HG03469 (cell line): ENCODE results near the gene GPR21.

Source experiments
- ATAC-seq: cut with Tn5 transposase; IDR thresholded peaks from one replicate; pipeline ENCODE4 v1.9.1; 2021; ENCODE audit warnings: mild to moderate bottlenecking, moderate library complexity, moderate number of reproducible peaks; ENCODE audit not compliant: unreplicated experiment

GPR21 gene

DNA sequence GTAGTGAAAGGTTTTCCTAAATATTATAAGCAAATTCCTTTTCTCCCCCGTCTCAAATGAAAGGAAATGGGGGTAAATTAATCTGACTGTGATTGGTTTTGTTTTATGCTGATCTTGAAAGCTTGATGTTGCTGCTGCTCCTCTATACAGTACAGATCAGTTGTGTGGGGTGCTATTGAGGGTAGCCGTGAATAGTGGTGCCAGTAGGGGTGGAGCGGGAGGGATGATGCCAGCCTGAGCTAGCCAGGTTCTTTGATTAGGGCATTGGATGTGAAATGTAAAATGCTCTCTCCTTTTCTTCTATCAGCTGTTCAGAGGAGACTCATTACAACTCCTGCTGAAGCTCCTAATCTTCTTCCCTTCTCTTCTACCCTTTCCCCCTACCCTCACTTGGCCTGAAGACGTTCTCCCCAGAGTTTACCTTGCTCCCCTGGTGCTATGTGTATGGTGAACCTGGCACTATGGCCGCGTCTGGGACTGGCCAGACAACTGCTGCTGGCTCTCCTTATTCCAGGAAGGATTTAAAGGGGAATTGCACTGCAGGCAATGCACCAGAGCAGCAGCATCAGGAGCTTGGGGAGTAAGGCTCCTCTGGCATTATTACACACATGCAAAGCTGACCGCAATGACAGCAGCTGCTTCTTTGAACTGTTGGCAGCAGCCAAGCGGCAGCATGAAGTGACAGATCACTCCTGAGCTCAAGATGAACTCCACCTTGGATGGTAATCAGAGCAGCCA is 566 bp downstream of the GPR21 start:
- no peak for ATAC-seq

DNA sequence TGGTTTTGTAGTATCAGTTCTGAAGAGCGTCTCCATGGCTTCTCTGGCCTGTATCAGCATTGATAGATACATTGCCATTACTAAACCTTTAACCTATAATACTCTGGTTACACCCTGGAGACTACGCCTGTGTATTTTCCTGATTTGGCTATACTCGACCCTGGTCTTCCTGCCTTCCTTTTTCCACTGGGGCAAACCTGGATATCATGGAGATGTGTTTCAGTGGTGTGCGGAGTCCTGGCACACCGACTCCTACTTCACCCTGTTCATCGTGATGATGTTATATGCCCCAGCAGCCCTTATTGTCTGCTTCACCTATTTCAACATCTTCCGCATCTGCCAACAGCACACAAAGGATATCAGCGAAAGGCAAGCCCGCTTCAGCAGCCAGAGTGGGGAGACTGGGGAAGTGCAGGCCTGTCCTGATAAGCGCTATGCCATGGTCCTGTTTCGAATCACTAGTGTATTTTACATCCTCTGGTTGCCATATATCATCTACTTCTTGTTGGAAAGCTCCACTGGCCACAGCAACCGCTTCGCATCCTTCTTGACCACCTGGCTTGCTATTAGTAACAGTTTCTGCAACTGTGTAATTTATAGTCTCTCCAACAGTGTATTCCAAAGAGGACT is 1.5 kb downstream of the GPR21 start:
- ATAC-seq: no peak

DNA sequence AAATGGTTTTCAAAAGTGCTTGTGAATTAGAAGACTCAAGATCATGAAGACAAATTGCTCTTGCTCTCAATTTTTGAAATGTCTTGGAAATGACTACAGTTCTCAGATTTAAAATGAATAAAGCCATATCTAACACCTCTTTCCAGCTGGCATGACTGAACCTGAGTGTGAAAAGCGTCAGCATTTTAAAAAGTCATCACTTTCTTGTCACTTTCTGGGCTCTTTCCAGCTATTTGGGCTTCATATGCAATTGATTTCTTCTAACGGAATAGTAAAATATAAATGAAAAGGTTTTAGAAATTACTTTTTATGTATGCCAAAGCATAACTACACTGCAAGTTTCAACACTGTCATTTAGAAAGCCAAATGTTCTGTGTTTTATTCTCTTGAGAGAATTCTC is 2.3 kb downstream of the GPR21 start:
- no peak for ATAC-seq

DNA sequence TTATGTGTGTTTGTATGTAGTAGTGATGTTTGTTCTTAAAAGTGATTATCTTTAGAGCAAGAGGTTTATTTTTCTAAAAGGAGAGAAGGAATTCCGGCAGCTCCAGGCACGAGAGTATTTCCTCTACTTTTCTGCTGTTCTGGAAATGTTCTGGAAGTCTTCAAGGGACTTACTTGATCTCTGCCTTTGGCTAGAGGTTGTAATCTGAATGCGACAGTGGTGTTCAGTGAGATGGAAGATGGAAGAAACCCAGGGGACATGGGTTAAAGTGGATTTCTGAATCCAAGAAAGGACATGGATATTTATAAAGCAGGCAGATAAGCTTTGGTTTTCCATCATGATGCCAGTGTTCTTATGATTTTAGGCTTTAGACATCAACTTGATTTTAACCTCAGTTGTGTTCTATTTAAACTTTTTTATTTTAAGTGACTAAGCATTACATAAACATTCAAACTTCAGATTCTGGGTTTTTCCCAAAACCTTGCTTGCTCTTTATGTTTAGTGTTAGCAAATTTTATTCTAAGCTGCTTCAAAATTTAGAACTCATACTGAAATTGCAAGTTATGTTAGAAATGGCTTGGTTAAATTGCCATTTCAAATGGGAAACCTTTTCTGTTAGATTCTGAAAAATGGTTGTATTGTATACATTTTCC is 3.6 kb downstream of the GPR21 start:
- ATAC-seq: no peak

DNA sequence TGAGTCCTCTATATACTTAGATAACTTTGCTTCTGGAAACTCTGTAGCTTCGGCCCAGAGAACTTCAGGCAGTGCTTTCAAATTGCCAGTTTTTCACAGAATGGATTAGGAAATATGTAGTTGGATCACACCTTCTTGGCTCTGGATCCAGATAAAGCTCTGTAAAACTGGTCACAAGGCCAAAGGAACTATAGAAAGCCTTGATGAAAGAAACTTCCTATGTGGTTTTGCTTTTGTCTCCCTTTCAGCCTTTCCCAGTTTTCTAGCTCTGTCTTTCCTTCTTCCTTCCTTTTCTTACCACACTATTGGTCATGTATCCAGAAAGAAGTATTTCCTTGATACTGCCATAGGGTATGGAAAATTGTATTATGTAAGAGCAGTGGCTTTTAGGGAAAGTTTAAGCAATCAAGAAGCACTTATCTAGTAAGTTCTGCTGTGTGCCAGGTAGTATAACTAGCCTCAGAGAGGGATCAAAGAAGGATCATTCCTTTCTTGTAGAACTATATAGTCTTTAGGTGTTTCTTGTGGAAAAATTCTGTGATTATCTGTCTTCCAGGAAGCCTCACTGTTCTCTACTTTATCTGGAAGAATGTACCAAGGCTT is 6.3 kb downstream of the GPR21 start:
- no peak for ATAC-seq

DNA sequence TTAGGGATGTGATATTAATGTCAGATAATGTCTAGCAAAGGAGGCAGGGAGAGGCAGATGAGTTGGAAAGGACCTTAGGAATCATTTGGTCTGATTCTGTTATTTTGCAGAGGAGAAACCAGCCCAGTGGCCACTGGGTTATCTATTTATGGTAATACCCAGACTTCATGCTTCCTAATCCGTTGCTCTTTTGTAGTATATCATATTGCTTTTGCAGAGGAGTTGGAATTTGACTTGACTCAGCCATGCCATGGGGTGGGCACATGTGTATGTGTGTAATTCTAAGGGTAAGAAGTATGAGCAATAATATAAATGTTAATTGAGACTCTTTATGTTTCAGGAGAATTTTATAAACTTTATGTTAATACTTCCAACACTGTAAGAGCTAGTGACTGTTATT is 7.3 kb downstream of the GPR21 start:
- no peak for ATAC-seq

DNA sequence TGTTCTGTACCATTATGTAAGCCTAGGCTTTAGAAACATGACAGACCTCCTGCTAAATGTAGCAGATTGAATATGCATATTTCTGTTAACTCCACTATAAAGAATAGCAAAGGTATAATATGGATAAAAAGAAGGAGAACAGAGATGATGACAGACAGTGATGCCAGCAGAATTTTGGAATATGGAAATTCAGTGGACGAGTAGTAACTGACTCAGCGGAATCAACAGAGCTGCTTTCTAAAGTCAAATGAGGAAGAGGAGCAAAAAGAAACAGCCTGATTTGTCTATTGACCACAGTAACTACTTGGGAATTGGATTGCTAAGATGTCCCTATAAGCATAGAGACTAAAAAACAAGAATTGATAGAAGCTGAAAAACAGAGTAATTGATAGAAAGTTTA is 8.0 kb downstream of the GPR21 start:
- ATAC-seq: no peak

DNA sequence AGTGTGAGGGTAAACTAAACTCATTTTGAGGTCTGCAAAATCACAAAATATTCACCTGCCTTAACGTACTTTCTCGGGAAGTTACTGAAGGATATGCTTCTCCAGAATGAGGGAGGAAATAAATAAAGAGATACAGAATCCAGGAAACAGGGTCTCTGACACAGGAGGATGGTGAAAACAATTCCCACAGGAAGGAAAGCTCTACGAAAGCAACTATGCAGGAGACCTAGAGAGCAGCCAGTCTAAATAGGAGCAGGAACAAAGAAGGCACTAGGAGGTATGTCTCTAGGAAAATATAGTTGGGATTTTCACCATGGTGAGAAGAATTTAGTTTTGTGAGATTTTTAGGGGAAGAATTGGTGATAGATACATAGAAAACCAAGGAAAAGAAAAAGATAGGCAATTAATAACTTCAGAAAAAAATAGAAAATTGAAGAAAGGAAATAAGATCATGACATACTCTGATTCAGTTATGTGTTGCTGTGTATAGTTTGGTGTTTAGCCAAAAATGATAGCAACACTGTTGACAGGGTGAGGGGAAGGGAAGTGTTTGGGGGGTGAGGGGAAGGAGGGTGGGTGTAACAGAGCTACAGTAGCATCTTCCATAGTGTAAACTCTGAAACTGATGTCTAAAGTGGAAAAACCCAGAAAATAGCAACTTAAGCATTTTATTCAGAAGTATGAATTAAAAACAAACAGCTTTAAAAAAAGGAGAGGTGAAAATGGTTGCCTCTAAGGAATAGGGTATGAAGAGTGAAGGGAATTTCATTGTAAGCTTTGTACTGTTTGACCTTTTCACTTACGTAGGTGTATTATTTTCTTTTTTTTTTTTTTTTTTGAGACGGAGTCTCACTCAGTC is 9.8 kb downstream of the GPR21 start:
- ATAC-seq: no peak

DNA sequence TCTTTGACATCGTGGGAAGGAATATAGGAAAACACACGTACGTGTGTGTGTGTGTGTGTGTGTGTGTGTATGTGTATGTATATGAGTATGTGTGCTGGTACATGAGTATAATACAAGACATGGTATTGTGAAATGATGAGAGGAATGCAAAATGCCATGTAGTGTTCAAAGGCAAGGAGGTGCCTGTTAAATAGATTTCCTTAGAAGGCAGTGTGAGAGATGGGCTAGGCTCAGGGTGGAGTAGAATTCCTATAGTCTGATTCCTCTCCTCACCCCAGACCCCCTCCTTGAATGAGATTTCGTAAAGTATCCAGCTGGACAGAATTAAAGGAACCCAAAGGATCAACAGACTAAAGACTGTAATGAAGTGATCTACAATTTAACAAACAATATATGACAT is 11.1 kb downstream of the GPR21 start:
- no peak for ATAC-seq

DNA sequence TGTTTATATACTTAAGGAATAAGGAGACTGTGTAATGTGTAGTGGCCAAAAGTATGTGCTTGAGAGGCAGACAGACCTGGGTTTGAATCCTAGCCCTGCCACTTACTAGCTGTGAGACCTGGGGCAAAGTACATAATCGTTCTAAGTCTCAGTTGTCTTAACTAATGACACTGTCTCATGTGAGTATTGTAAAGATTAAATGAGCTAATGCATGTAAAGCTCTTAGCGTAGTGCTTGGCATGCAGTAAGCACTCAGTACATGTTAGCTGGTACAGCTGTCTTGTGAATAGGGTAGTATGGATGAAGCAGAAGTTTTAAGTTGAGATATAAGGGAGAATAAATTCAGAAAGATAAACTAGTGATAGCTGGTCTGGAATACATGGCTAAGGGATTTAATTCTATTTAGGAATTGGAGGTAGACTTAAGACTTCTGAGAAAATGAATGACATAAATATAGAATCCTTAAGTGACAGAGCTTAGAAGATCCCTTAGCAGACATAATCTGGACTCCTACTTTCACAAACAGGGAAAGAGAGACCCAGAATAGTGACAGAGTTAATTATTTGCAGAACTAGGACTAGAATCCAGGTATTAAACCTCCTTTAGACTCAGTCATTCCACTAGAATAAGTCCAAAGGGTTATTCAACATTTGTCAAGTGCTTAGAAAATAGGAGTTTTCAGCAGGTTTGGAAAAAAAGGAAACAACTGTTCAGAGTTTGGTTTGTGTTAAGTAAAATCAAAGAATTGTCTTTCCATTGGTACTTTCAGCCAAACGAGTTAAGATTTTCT is 13.1 kb downstream of the GPR21 start:
- no peak for ATAC-seq

DNA sequence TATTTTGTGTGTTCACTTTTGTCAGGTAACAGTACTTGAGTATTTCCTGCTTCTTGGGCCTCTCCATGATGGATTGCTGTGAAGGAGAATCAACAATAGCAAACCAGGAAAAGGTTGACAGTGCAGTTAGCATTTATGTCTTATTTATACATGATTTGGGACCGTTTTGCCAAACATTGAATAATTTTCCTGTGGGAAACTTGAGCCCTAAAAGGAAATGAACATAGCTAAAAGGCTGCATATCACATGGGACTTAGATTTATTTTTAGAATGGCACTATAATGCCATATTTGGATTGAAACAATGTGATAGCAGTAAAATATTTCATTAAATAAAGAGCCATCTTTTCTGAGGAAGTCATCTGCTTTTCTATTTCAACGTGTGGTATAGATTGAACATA is 15.3 kb downstream of the GPR21 start:
- no peak for ATAC-seq

DNA sequence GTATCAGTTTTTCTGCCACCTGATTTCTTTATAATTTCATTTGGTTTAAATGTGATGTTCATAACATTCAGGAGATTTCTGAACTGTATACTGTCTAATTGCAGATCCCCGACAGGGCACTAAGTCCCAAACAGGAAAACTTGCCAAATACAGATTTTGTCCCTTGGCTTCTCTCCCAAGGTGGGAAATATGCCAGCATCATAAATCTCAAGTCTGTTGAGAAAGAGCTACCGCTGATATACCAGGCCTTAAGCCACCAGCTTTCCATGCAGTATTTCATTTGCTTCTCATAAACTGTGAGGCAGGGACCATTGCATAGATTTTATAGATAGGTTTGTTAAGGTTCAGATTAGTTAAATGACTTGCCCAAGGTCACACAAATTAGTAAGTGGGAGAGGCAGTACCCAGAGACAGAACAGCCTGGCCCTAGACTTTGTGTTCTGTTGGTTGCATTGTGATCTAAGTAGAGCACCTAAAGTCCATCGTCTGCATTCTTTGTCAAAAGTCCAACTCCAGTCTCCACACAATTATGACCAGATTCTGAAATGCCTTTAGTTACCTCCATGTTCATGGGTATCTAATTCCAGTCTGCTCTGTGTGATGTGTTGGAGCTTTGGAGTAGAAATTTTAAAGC is 16.2 kb downstream of the GPR21 start:
- no peak for ATAC-seq

DNA sequence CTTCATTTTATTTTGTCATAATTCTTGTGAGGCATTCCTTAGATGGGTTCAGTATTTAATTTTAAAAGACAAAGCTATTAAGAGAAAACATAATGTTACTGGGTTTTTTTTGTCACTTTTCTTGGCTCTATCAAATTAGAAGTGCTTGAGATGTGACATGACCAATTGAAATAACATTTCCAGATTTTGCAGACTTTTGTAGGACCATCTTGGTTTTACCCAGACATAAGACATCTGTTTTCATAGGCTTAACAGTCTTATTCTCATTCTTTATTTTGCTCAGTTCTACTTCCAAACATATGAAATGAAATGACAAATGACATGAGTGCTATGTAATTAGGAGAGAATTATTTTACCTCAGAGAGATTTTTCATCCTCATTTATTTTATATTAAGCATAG is 19.6 kb downstream of the GPR21 start:
- no peak for ATAC-seq

DNA sequence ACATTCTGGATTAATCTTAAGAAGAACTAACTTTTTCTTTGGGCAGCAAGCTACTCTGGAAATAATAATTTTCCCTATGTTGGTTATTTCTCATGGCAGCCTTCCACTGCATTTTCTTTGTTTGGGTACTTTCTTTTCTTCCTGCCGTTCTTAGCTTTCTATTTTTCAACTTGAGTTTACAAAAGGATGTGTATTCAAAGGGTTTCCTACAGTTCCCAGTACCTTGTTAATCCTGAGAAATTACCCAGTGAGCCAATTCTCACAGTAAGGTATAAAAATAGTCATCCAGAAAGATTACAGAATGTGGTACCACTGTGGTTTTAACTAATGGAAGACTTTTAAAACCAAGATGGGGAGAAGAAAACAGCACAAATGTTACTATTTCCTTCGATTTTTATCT is 20.2 kb downstream of the GPR21 start:
- ATAC-seq: no peak

DNA sequence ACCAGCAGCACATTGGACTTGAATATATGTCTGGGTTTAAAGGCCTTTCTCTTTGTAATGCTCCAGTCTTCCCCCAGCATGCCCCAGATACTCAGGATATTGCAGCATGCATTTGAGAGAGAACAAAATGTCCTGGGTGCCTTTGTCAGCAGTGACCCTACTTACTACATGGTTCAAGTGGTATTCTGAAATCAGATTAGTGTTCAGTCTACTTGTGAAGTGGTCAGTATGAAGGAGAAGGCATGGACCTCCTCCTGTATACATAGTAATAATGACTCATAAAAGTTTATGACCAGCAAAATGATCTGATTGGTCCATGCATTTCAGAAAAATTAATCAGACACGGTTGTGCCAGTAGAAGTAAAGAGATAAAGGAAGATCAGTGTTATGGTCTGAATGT is 25.4 kb downstream of the GPR21 start:
- no peak for ATAC-seq

DNA sequence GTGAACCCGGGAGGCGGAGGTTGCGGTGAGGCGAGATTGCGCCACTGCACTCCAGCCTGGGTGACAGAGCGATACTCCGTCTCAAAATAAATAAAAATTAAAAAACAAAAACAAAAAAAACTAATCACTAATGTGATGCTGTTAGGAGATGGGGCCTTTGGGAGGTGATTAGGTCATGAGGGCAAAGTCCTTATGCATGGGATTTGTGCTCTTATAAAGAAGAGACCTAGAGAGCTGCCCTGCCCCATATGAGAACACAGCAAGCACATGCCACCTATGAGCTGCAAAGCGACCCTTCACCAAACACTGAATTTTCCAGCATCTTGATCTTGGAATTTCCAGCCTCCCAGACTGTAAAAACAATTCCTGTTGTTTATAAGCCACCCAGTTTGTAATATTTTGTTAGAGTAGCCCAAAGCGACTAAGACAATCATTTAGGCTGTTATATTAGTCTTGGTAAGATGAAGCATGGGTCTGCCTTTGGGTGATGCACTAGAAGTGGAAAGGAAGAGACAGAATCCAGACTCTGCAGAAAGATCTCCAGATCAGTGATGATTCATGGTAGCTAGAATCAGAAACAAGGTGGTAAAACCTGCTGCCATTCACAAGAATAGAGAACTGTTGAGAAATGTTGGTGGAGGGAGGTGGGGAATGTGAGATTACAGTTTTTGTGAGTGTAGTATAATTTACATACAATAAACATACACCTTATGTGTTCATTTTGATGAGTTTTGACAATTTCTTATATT is 26.2 kb downstream of the GPR21 start:
- ATAC-seq: no peak

DNA sequence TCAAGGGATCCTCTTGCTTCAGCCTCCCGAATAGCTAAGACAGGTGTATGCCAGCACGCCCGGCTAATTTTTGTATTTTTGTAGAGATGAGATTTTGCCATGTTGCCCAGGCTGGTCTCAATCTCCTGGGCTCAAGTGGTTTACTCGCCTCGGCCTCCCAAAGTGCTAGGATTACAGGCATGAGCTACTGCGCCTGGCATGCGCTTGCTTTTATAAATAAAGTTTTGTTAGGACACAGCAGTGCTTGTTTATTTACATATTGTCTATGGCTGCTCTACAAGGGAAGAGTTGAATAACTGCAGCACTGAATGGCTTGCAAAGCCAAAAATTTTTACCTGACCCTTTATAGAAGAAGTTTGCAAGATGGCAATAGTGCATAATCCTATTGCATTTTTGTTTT is 27.7 kb downstream of the GPR21 start:
- ATAC-seq: no peak

DNA sequence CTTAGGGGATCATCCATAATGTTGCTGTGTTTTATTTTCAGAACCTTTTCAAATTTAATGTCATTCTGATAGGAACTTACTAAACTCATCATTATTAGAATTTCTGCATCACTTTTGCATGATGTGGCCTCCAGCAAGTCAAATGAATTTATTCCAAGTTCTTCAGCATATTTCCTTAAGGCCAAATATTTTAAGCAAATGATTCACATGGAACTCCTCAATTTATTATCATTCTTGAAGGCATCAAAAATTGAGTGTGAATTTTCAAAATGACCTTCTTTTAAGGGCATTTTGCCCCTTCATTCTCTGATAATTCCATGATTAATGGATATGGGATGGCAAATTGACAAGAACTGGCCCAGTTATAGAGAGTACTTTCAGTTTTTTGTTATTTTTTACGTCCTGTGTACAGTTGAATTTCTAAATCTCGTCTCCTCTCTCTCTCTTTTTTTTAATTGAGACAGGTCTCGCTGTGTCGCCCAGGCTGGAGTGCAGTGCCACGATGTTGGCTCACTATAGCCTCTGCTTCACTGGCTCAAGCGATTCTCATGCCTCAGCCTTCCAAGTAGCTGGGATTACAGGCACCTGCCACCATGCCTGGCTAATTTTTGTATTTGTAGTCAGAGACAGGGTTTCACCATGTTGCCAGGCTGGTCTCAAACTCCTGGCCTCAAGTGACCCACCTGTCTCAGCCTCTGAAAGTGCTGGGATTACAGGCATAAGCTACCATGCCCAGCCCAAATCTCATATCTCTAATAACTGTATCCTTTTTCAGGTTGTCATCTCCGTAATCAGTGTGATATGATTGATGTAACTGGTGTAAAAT is 29.1 kb downstream of the GPR21 start:
- no peak for ATAC-seq
